Type B pancreatic cell (in vitro differentiated cells): ENCODE data around the gene BCAP31. TPM values are rescaled to one million over a fixed set of nuclear protein-coding genes. Genes with fewer than 3 reads are reported as not detected.

ENCODE experiments used
- DNase-seq: peaks from one replicate; pipeline ENCODE4 v3.0.0; 2021; ENCODE audit warnings: mixed read lengths; ENCODE audit not compliant: unreplicated experiment; ENCODE audit errors: extremely low spot score
- H3K27ac Mint-ChIP-seq: 2 replicates; pipeline ENCODE4 v1.8.0; 2021; ENCODE audit warnings: mild to moderate bottlenecking, mixed read lengths
- H3K27me3 Mint-ChIP-seq: 2 replicates; pipeline ENCODE4 v1.8.0; 2021; ENCODE audit warnings: mixed read lengths
- H3K36me3 Mint-ChIP-seq: 2 replicates; pipeline ENCODE4 v1.8.0; 2021; ENCODE audit warnings: mixed read lengths
- H3K4me1 Mint-ChIP-seq: one replicate; pipeline ENCODE4 v1.8.0; 2021; ENCODE audit warnings: mixed read lengths; ENCODE audit not compliant: unreplicated experiment
- H3K4me3 Mint-ChIP-seq: 2 replicates; pipeline ENCODE4 v1.8.0; 2021; ENCODE audit warnings: mild to moderate bottlenecking, mixed read lengths
- H3K9me3 Mint-ChIP-seq: 2 replicates; pipeline ENCODE4 v1.8.0; 2021; ENCODE audit warnings: mixed read lengths
- CTCF ChIP-seq: fragments of 200-600 bp; sonication (generic); conservative IDR thresholded peaks from 2 replicates; pipeline ENCODE4 v1.5.0; 2021; ENCODE audit warnings: antibody characterized with exemption, mild to moderate bottlenecking
- total RNA-seq: library from RNA; stranded (reverse); gene quantifications from 2 replicates; pipeline ENCODE4 v1.2.1, GENCODE V29; 2021; ENCODE audit warnings: low replicate concordance

BCAP31 gene
- total RNA-seq, 1 donor from 2014 or later: 160 TPM

DNA sequence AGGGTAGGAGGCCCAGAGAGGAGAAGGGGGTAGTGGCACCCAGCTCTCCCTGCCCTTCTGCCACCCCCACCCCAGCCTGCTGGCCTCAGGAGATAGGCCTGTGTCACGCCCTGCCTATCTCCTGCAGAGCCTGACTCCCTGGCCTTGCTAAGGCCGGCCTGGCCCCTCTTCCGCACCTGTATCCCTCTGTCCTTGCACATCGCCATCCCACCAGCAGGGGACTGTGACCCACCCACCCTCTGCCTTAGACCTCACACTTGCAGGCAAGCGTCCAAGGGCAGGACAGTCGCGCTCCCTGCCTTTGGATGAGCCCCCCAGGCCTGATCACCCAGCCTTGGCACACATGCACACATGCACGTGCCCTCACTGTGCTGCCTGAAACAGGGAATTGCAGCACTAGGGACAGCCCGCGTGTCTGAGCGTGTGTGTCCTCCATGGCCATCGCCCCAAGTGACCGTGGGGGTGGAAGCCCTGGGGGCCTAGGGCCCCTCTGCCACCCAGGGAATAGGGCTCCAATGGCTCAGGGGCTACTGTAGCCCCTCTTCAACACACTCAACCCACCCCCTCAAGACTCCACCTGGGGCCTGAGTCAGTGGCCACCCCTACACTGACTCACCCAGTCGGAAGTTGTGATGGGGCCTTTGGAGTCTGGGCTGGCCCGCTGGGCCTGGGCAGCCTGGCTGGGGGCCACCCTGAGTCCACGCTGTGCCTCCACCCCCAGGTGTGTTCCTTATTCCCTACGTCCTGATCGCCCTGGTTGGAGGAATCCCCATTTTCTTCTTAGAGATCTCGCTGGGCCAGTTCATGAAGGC lies 34.3 kb downstream of the BCAP31 start:
- Mint-ChIP-seq H3K27me3 (peaks cover 3% of the 10 kb centered on the region), H3K4me1 (no peaks in the 10 kb centered on the region), H3K4me3 (peak overlapping the region; percentile 70), H3K36me3 (no peaks in the 10 kb centered on the region), H3K9me3 (no peaks in the 10 kb centered on the region), H3K27ac (no peak overlapping the region)
- DNase-seq: no peak
- TF ChIP-seq CTCF: peak; percentile 59

GRCh38 chrX:153688911-153689590 lies 35.1 kb downstream of the BCAP31 start:
- H3K27ac Mint-ChIP-seq: no peak overlapping the region
- peaks cover 3% of the 10 kb centered on the region for H3K27me3 Mint-ChIP-seq
- no peak for DNase-seq
- TF ChIP-seq CTCF: no peak
- no peaks in the 10 kb centered on the region for H3K36me3 Mint-ChIP-seq
- no peaks in the 10 kb centered on the region for H3K9me3 Mint-ChIP-seq
- H3K4me3 Mint-ChIP-seq: peak overlapping the region; percentile 70
- no peaks in the 10 kb centered on the region for H3K4me1 Mint-ChIP-seq

- Mint-ChIP-seq H3K27me3 (peaks cover 3% of the 10 kb centered on the region), H3K4me1 (no peaks in the 10 kb centered on the region), H3K9me3 (no peaks in the 10 kb centered on the region), H3K27ac (no peak overlapping the region), H3K4me3 (no peak overlapping the region), H3K36me3 (no peaks in the 10 kb centered on the region)
- no peak for TF ChIP-seq CTCF
- no peak for DNase-seq
Measured at GRCh38 chrX:153688506-153688905, 35.7 kb downstream of the BCAP31 start.

- Mint-ChIP-seq H3K27me3 (peaks cover 3% of the 10 kb centered on the region), H3K36me3 (no peaks in the 10 kb centered on the region), H3K27ac (no peak overlapping the region), H3K4me1 (no peaks in the 10 kb centered on the region), H3K9me3 (no peaks in the 10 kb centered on the region), H3K4me3 (no peak overlapping the region)
- DNase-seq: no peak
- no peak for TF ChIP-seq CTCF
Measured at GRCh38 chrX:153688071-153688470, 36.1 kb downstream of the BCAP31 start.

DNA sequence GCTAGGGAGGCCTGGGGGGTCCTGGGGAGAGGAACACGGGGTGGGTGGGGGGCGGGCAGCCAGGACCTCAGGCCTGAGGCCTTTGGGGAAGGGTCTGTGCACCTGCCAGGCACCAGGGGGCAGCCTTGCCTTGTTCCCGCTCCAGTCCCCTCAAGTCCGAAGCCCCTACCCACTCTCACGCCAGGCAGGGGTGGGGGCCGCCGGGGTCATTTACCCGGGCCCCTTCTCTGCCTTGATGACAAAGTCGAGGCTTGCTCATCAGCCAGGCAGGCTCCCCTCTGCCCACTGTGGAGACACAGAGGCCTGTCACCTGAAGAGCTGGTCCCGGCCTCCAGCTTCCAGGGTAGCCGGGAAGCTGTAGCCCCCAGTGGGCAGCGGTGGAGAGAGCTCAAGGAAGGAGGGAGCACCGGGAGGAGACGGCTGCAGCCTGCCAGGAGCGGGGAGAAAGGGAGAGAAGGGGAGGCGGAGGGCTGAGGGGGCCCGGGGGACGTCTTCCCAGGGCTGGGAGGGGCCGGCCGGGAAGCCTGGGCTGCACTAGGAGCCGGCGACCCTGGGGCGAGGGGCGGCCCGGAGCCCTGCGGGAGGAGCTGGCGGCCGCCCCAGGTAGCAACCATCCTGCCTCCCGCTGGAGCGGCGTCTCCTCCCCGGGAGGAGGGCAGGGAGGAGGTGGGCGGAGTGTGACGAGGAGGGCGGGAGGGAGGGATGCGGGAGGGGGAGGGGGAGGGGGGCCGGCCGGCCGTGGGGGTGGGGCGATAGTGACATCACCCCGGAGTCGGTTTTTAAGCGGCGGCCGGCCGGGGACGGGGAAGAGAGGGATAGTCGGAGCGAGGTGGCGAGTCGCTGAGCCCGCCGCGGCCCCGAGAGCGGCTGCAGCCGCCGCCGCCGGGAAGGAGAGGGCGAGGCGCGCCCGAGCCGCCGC lies 36.8 kb downstream of the BCAP31 start, which contains the start of gene SLC6A8:
Gene SLC6A8, plus strand, starts transcription at position 806 of the 919 bp plus-strand sequence. CDS start 649 bp downstream, outside the sequence.
- no peak for DNase-seq
- H3K27me3 Mint-ChIP-seq: peaks cover 3% of the 10 kb centered on the region
- peak within 1 kb of the TSS; percentile 79 for H3K4me3 Mint-ChIP-seq
- peak; percentile 69 for TF ChIP-seq CTCF
- no peaks in the 10 kb centered on the region for H3K36me3 Mint-ChIP-seq
- H3K4me1 Mint-ChIP-seq: no peaks in the 10 kb centered on the region
- peak within 1 kb of the TSS; percentile 41 for H3K27ac Mint-ChIP-seq
- peaks cover 5% of the 10 kb centered on the region for H3K9me3 Mint-ChIP-seq
